ENCODE data around the gene MAMSTR.

DNA sequence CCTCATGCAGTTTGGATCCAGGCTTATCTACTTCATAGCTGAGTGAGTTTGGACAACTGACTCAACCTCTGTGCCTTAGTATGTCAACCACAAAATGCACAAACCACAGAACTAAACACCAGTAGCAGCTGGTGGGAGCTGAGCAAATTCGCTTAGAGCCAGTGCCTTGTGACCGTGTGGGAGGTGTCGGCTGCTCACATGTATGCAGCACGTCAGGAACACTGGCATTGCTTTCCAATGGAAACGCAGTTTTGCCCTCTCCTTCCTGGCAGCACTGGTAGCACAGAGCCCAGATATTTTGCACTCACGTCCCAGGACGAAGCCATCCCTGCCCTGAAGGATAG, 38.4 kb downstream of the MAMSTR start:
- TF ChIP-seq, protein P1, sequence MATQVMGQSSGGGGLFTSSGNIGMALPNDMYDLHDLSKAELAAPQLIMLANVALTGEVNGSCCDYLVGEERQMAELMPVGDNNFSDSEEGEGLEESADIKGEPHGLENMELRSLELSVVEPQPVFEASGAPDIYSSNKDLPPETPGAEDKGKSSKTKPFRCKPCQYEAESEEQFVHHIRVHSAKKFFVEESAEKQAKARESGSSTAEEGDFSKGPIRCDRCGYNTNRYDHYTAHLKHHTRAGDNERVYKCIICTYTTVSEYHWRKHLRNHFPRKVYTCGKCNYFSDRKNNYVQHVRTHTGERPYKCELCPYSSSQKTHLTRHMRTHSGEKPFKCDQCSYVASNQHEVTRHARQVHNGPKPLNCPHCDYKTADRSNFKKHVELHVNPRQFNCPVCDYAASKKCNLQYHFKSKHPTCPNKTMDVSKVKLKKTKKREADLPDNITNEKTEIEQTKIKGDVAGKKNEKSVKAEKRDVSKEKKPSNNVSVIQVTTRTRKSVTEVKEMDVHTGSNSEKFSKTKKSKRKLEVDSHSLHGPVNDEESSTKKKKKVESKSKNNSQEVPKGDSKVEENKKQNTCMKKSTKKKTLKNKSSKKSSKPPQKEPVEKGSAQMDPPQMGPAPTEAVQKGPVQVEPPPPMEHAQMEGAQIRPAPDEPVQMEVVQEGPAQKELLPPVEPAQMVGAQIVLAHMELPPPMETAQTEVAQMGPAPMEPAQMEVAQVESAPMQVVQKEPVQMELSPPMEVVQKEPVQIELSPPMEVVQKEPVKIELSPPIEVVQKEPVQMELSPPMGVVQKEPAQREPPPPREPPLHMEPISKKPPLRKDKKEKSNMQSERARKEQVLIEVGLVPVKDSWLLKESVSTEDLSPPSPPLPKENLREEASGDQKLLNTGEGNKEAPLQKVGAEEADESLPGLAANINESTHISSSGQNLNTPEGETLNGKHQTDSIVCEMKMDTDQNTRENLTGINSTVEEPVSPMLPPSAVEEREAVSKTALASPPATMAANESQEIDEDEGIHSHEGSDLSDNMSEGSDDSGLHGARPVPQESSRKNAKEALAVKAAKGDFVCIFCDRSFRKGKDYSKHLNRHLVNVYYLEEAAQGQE (IDR thresholded peaks at IDR 0.05; ENCODE audit: insufficient read depth in 1 of 2, low read depth in 2 of 2, low read length in 2 of 2) = no peak
- TF ChIP-seq POLR2AphosphoS5 (IDR thresholded peaks at IDR 0.05; ENCODE audit: low read depth, low read length) = no peak
- TF ChIP-seq TAF1 (IDR thresholded peaks at IDR 0.05; ENCODE audit: borderline replicate concordance, insufficient read depth, low read length) = no peak
- no peak for TF ChIP-seq SIN3A (IDR thresholded peaks at IDR 0.05; ENCODE audit: borderline replicate concordance, insufficient read depth, low read length)

Measured in PFSK-1 (cell line).